Vagina (tissue), 2 donors: ENCODE measurements around the gene PCSK2.

Experiments
- CTCF ChIP-seq, 3 experiments: fragments of 450-650 bp in 2 of 3; fragments of 200-600 bp in 1 of 3; sonication (generic) in 1 of 3; IDR thresholded peaks; one replicate each; pipeline ENCODE4 v1.5.1; 2017 to 2019; ENCODE audit warnings: antibody characterized with exemption in 3 of 3, mild to moderate bottlenecking in 2 of 3, moderate library complexity in 2 of 3
- POLR2A ChIP-seq, 2 donors: fragments of 450-650 bp; IDR thresholded peaks; one replicate each; pipeline ENCODE4 v1.6.1; 2017; ENCODE audit warnings: antibody characterized with exemption in 2 of 2, mild to moderate bottlenecking in 2 of 2, moderate library complexity in 2 of 2

DNA sequence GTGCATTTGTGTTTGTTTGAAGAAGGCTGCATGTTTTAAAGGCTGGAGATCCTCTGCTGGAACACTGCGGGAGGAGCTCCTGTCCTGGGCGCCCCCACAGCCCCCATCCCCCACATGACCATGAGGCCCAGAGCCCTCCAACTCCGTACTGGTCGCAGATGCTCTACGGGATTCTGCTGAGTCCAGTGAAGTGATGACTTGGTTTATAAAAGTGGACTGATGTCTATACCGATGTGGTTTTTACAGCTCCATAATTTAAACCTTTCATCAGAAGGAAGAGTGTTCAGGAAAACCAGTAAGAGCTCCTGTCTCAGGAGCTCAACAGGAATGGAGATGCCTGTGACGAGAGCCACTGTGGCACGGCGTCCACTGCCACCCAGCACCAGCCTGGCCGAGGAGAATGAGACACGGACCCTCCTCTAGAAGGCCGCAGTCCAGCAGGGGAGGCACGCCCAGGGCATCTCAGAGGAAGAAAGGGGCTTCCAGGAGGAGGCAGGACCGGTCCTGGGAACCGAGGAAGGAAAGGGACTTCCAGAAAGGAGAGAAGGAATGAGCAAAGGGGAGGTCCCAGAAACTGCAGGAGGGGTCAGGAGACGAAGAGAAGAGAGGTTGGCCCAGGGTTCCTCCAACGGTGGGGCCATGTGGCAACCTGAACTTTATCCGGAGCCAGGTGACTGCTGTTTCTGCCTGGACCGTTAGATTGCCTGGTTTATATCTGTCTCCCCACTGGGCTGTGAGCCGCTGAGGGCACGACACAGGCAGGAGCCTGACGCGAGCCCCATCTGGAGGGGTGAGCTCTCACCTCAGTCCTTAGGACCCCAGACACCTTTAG lies 277.4 kb downstream of the PCSK2 start:
- TF ChIP-seq CTCF (IDR thresholded peaks at IDR 0.05) (no peak), POLR2A (IDR thresholded peaks at IDR 0.05) (no peak)
